ENCODE data around the gene HSFX4.

GRCh38 chrX:149881081-149881711 is 48.2 kb upstream of the HSFX4 start, which contains the start of gene MAGEA8:
- TF ChIP-seq CTCF (IDR thresholded peaks at IDR 0.05) (no peak), POLR2A (IDR thresholded peaks at IDR 0.05) (no peak)
